Skeletal muscle satellite cell (primary cell): Measurements from ENCODE around the gene NPFFR1.

Source experiments
- H3K27me3 ChIP-seq: 2 replicates; pipeline ENCODE4 v1.7.0; 2013; ENCODE audit warnings: low read length; ENCODE audit not compliant: control insufficient read depth, insufficient read depth
- H3K36me3 ChIP-seq: 2 replicates; pipeline ENCODE4 v1.7.0; 2013; ENCODE audit warnings: mild to moderate bottlenecking, control low read depth, low read length; ENCODE audit not compliant: insufficient read depth
- H3K4me1 ChIP-seq: 2 replicates; pipeline ENCODE4 v1.7.0; 2013; ENCODE audit warnings: low read length; ENCODE audit not compliant: control insufficient read depth, insufficient read depth
- H3K4me2 ChIP-seq: 2 replicates; pipeline ENCODE4 v1.7.0; 2013; ENCODE audit warnings: mild to moderate bottlenecking, low read length
- H3K4me3 ChIP-seq: 2 replicates; pipeline ENCODE4 v1.7.0; 2013; ENCODE audit warnings: low read length
- H3K9ac ChIP-seq: 2 replicates; pipeline ENCODE4 v1.7.0; 2013; ENCODE audit warnings: mild to moderate bottlenecking, low read depth, low read length, moderate library complexity
- H3K9me3 ChIP-seq: replicated peaks from 2 replicates; pipeline ENCODE4 v1.7.0; 2013; ENCODE audit warnings: mild to moderate bottlenecking, control low read depth, low read length

NPFFR1 gene

GRCh38 chr10:70298393-70298792 lies 14.6 kb upstream of the NPFFR1 start:
- Histone ChIP-seq H3K4me2 (no peak overlapping the region), H3K27me3 (no peaks in the 10 kb centered on the region), H3K4me1 (peaks cover 14% of the 10 kb centered on the region), H3K9ac (no peak overlapping the region), H3K36me3 (no peaks in the 10 kb centered on the region), H3K4me3 (no peak overlapping the region), H3K9me3 (no peaks in the 10 kb centered on the region)

GRCh38 chr10:70297224-70297623 lies 13.4 kb upstream of the NPFFR1 start:
- peaks cover 14% of the 10 kb centered on the region for H3K4me1 ChIP-seq
- H3K36me3 ChIP-seq = no peaks in the 10 kb centered on the region
- H3K4me3 ChIP-seq = no peak overlapping the region
- H3K9me3 ChIP-seq = no peaks in the 10 kb centered on the region
- no peak overlapping the region for H3K9ac ChIP-seq
- no peaks in the 10 kb centered on the region for H3K27me3 ChIP-seq
- H3K4me2 ChIP-seq = no peak overlapping the region

- Histone ChIP-seq H3K4me1 (peaks cover 14% of the 10 kb centered on the region), H3K36me3 (no peaks in the 10 kb centered on the region), H3K4me2 (peak overlapping the region; percentile 12), H3K9me3 (no peaks in the 10 kb centered on the region), H3K4me3 (no peak overlapping the region), H3K27me3 (no peaks in the 10 kb centered on the region), H3K9ac (peak overlapping the region; percentile 28)
Observed at GRCh38 chr10:70296406-70296899, 12.6 kb upstream of the NPFFR1 start.

- Histone ChIP-seq H3K9ac (peak overlapping the region; percentile 28), H3K4me1 (peaks cover 14% of the 10 kb centered on the region), H3K4me3 (no peak overlapping the region), H3K27me3 (no peaks in the 10 kb centered on the region), H3K4me2 (no peak overlapping the region), H3K36me3 (no peaks in the 10 kb centered on the region), H3K9me3 (no peaks in the 10 kb centered on the region)
Observed at GRCh38 chr10:70295926-70296325, 12.1 kb upstream of the NPFFR1 start.

- H3K27me3 ChIP-seq = no peaks in the 10 kb centered on the region
- H3K9ac ChIP-seq = no peak overlapping the region
- H3K4me3 ChIP-seq = no peak overlapping the region
- no peaks in the 10 kb centered on the region for H3K9me3 ChIP-seq
- no peaks in the 10 kb centered on the region for H3K36me3 ChIP-seq
- peaks cover 17% of the 10 kb centered on the region for H3K4me1 ChIP-seq
- H3K4me2 ChIP-seq = no peak overlapping the region
Observed at GRCh38 chr10:70295321-70295720, 11.5 kb upstream of the NPFFR1 start.

- peaks cover 21% of the 10 kb centered on the region for H3K4me1 ChIP-seq
- no peaks in the 10 kb centered on the region for H3K36me3 ChIP-seq
- no peak overlapping the region for H3K9ac ChIP-seq
- H3K9me3 ChIP-seq = no peaks in the 10 kb centered on the region
- H3K4me3 ChIP-seq = no peak overlapping the region
- no peak overlapping the region for H3K4me2 ChIP-seq
- H3K27me3 ChIP-seq = no peaks in the 10 kb centered on the region
Observed at GRCh38 chr10:70293169-70293843, 9.5 kb upstream of the NPFFR1 start.

- Histone ChIP-seq H3K36me3 (no peaks in the 10 kb centered on the region), H3K4me2 (no peak overlapping the region), H3K4me3 (no peak overlapping the region), H3K4me1 (peaks cover 19% of the 10 kb centered on the region), H3K9ac (no peak overlapping the region), H3K9me3 (no peaks in the 10 kb centered on the region), H3K27me3 (no peaks in the 10 kb centered on the region)
Observed at GRCh38 chr10:70292004-70292403, 8.2 kb upstream of the NPFFR1 start.

GRCh38 chr10:70289739-70290138 lies 5.9 kb upstream of the NPFFR1 start:
- Histone ChIP-seq H3K36me3 (no peaks in the 10 kb centered on the region), H3K4me1 (peaks cover 7% of the 10 kb centered on the region), H3K4me3 (no peak overlapping the region), H3K9ac (no peak overlapping the region), H3K9me3 (no peaks in the 10 kb centered on the region), H3K4me2 (no peak overlapping the region), H3K27me3 (peaks cover 11% of the 10 kb centered on the region)

- Histone ChIP-seq H3K4me1 (peaks cover 11% of the 10 kb centered on the region), H3K4me3 (no peak overlapping the region), H3K27me3 (peaks cover 42% of the 10 kb centered on the region), H3K9me3 (no peaks in the 10 kb centered on the region), H3K36me3 (no peaks in the 10 kb centered on the region), H3K4me2 (no peak overlapping the region), H3K9ac (no peak overlapping the region)
Observed at GRCh38 chr10:70286616-70287015, 2.8 kb upstream of the NPFFR1 start.

- Histone ChIP-seq H3K4me3 (no peak overlapping the region), H3K36me3 (no peaks in the 10 kb centered on the region), H3K4me1 (peaks cover 10% of the 10 kb centered on the region), H3K9me3 (no peaks in the 10 kb centered on the region), H3K9ac (no peak overlapping the region), H3K27me3 (peaks cover 51% of the 10 kb centered on the region), H3K4me2 (no peak overlapping the region)
Observed at GRCh38 chr10:70285476-70285831, 1.6 kb upstream of the NPFFR1 start.

- Histone ChIP-seq H3K36me3 (no peaks in the 10 kb centered on the region), H3K27me3 (peaks cover 58% of the 10 kb centered on the region), H3K4me3 (no peak overlapping the region), H3K9ac (no peak overlapping the region), H3K4me1 (peaks cover 4% of the 10 kb centered on the region), H3K9me3 (no peaks in the 10 kb centered on the region), H3K4me2 (no peak overlapping the region)
Observed at GRCh38 chr10:70284542-70285475, 1.0 kb upstream of the NPFFR1 start.
